RWPE2 (cell line): Measurements from ENCODE around the gene EIF4E2.

Experiments
- ATAC-seq: fragments of 200-7000 bp; cut with Tn5 transposase; 3 replicates; pipeline ENCODE4 v1.9.1; 2021; ENCODE audit warnings: low read depth
- DNase-seq: peaks from one replicate; pipeline ENCODE4 v3.0.0-alpha.2; 2020; ENCODE audit warnings: low spot score
- H3K27ac ChIP-seq: fragments of 450-650 bp; 2 replicates; pipeline ENCODE4 v1.5.1; 2017; ENCODE audit warnings: mild to moderate bottlenecking; ENCODE audit not compliant: poor library complexity, severe bottlenecking
- H3K27me3 ChIP-seq: fragments of 250-450 bp; sonication (Bioruptor Pico); 2 replicates; pipeline ENCODE4 v1.5.1; 2021; ENCODE audit warnings: mild to moderate bottlenecking, moderate library complexity; ENCODE audit not compliant: insufficient read depth, poor library complexity, severe bottlenecking
- H3K36me3 ChIP-seq: fragments of 250-450 bp; sonication (Bioruptor Pico); 2 replicates; pipeline ENCODE4 v1.5.1; 2020; ENCODE audit warnings: low read depth, mild to moderate bottlenecking, moderate library complexity
- H3K4me1 ChIP-seq: fragments of 250-450 bp; sonication (Bioruptor Pico); 2 replicates; pipeline ENCODE4 v1.5.1; 2021; ENCODE audit warnings: mild to moderate bottlenecking, moderate library complexity; ENCODE audit not compliant: insufficient read depth, poor library complexity, severe bottlenecking
- H3K4me3 ChIP-seq: fragments of 250-450 bp; sonication (Bioruptor Pico); 2 replicates; pipeline ENCODE4 v1.5.1; 2021; ENCODE audit warnings: mild to moderate bottlenecking, moderate library complexity; ENCODE audit not compliant: severe bottlenecking
- H3K9me3 ChIP-seq: fragments of 250-450 bp; sonication (Bioruptor Pico); 2 replicates; pipeline ENCODE4 v1.5.1; 2021; ENCODE audit warnings: mild to moderate bottlenecking, moderate library complexity; ENCODE audit not compliant: severe bottlenecking
- CTCF ChIP-seq: fragments of 450-650 bp; IDR thresholded peaks from one replicate; pipeline ENCODE4 v1.5.1; 2017; ENCODE audit warnings: mild to moderate bottlenecking, moderate library complexity; ENCODE audit not compliant: poor library complexity, severe bottlenecking

Gene EIF4E2

GRCh38 chr2:232571026-232571474 lies 20.6 kb downstream of the EIF4E2 start:
- no peak for ATAC-seq
- H3K36me3 ChIP-seq: peaks cover 63% of the 10 kb centered on the region
- H3K4me3 ChIP-seq: no peak overlapping the region
- no peak overlapping the region for H3K27ac ChIP-seq
- no peaks in the 10 kb centered on the region for H3K27me3 ChIP-seq
- no peak for DNase-seq
- TF ChIP-seq CTCF: no peak
- H3K9me3 ChIP-seq: no peaks in the 10 kb centered on the region
- H3K4me1 ChIP-seq: peaks cover 17% of the 10 kb centered on the region

GRCh38 chr2:232573042-232573441 lies 22.6 kb downstream of the EIF4E2 start:
- Histone ChIP-seq H3K27me3 (no peaks in the 10 kb centered on the region), H3K36me3 (peaks cover 43% of the 10 kb centered on the region), H3K4me1 (peaks cover 11% of the 10 kb centered on the region), H3K9me3 (no peaks in the 10 kb centered on the region), H3K27ac (no peak overlapping the region), H3K4me3 (no peak overlapping the region)
- DNase-seq (no peak), ATAC-seq (no peak)
- TF ChIP-seq CTCF: no peak

GRCh38 chr2:232573771-232574435 lies 23.4 kb downstream of the EIF4E2 start:
- peak overlapping the region; percentile 17 for H3K27ac ChIP-seq
- no peak overlapping the region for H3K4me3 ChIP-seq
- peaks cover 7% of the 10 kb centered on the region for H3K4me1 ChIP-seq
- ATAC-seq: no peak
- TF ChIP-seq CTCF: no peak
- H3K9me3 ChIP-seq: no peaks in the 10 kb centered on the region
- DNase-seq: no peak
- H3K27me3 ChIP-seq: no peaks in the 10 kb centered on the region
- peaks cover 34% of the 10 kb centered on the region for H3K36me3 ChIP-seq

DNA sequence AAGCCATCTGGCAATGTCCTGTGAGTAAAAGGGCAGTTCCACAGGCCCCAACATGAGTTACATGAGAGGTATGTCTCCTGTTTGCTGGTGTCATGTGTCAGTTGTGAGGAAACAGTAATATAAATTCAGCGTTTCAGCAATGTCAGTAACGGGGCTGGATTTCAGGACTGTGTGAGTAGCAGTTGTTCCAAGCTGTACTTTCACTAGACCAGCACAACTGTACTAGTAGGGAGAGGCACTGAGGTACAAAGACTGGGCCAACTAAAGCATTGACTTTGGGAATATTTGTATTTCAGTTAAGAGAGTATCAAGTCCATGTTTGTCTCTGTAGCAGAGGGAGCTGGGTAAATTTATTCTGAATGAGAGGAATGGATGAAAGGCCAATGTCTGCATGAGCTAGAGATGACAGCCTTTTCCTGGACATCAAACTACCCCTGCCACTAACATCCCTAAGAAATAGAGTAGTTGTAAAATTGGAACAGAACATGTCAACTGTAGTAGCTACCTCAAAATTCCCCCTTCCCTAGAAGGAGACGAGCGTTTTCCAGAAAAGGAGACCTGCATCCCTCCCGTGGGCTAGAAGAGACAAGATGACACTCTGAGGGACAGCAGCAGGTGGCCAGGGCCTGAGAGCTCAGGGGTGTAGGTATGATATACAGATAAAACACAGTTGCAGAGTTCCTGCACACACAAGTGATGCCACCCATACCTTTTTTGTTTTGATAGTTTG lies 24.4 kb downstream of the EIF4E2 start:
- H3K27ac ChIP-seq: peak overlapping the region; percentile 17
- no peak overlapping the region for H3K4me3 ChIP-seq
- peaks cover 25% of the 10 kb centered on the region for H3K36me3 ChIP-seq
- no peaks in the 10 kb centered on the region for H3K27me3 ChIP-seq
- H3K9me3 ChIP-seq: no peaks in the 10 kb centered on the region
- TF ChIP-seq CTCF: no peak
- ATAC-seq (peak; percentile 91), DNase-seq (no peak)
- peaks cover 7% of the 10 kb centered on the region for H3K4me1 ChIP-seq

- Histone ChIP-seq H3K27ac (no peak overlapping the region), H3K4me3 (no peak overlapping the region), H3K9me3 (no peaks in the 10 kb centered on the region), H3K36me3 (peaks cover 19% of the 10 kb centered on the region), H3K4me1 (peaks cover 7% of the 10 kb centered on the region), H3K27me3 (no peaks in the 10 kb centered on the region)
- ATAC-seq (no peak), DNase-seq (no peak)
- no peak for TF ChIP-seq CTCF
Observed at GRCh38 chr2:232575404-232575746, 24.9 kb downstream of the EIF4E2 start.
